ENCODE data around the gene PET100. TPM values are rescaled to one million over a fixed set of nuclear protein-coding genes. Genes with fewer than 3 reads are reported as not detected.

The PET100 gene
- total RNA-seq, 3 donors from 2014 or later, result 107 to 132 (median 128) TPM

DNA sequence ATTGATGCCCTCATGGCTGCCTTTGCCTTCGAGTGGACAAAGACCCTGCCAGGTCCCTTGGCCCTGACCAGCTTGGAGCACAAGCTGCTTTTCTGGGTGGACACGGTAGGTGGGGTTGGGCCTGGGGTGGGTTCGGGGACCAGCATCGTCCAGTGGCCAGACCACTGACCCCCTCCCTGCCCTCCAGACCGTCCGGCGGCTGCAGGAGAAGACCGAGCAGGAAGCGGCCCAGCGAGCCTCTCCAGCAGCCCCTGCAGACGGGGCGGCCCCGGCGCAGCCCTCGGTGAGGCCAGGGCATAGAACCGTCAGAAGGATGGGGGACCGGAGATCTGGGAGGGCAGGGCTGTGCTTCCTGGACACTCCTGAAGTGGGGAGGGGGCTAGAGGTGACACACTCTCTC, 23.3 kb upstream of the PET100 start:
- ATAC-seq (no peak), DNase-seq (no peak)
- Mint-ChIP-seq H3K36me3 (ENCODE audit: insufficient read depth) (no peaks in the 10 kb centered on the region), H3K4me1 (ENCODE audit: low read depth) (no peaks in the 10 kb centered on the region), H3K27me3 (ENCODE audit: low read depth) (peaks cover 13% of the 10 kb centered on the region), H3K9me3 (no peaks in the 10 kb centered on the region), H3K4me3 (no peak overlapping the region)

DNA sequence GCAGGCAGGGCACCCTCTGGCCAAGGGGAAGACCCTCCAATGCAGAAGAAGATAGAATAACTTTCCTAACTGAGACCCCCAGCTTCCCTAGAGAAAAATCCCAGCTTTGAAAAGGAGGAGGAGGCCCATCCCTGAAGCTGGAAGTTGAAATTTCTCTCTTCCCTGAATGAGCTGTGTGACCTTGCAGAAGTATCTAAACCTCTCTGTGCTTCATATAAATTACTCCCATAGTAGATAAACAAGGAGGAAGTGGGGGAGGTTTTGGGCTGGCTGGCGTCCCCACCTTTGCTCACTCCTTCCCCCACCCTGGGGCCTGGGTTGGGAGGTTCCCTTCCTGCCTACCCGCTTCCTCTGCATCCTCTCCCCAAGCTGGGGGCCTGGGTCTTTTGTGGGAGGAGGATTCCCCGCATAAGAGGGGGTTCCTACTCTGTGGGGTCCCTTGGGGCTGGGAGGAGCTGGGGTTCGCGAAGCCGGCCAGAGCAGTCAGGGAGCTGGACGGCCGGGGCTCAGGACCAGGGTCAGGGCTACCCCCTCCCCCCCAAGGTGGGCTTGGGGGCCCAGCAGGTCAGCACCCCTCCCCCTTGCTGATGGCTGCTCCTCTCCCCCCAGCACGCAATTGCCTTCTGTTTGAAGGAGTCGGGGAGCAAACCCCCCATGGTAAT, 22.2 kb upstream of the PET100 start:
- Mint-ChIP-seq H3K36me3 (ENCODE audit: insufficient read depth) (no peaks in the 10 kb centered on the region), H3K4me1 (ENCODE audit: low read depth) (no peaks in the 10 kb centered on the region), H3K4me3 (no peak overlapping the region), H3K9me3 (no peaks in the 10 kb centered on the region), H3K27me3 (ENCODE audit: low read depth) (peaks cover 9% of the 10 kb centered on the region)
- DNase-seq, result no peak
- ATAC-seq, result no peak

DNA sequence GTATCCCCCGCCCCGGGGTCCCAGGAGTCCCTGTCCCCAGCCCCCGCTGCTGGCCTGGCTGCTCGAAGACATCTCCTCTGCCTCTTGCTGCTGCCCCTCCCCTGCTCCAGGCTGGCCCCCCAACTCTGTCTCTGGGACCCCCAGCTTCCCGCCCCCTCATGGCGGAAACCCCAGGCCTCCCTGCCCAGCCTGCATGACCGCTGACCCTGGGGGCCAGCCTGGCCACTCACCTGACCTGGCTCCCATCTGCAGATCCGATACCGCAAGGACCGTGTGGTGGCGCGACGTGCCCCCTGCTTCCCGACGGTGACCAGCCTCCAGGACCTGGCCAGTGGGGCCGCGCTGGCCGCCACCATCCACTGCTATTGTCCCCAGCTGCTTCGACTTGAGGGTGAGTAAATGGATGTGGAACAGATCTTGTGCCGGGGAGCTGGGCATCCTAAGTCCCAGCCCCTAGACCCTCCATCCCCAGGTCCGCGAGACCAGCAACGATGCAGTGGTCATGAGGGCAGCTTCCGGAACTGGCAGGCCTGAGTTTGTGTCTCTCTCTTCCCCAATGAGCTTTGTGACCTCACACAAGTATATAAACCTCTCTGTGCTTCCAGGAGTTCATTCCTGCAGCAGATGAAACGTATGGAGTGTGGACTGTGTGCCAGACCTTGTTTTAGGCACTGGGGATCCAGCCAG, 21.6 kb upstream of the PET100 start:
- DNase-seq, result no peak
- Mint-ChIP-seq H3K36me3 (ENCODE audit: insufficient read depth) (no peaks in the 10 kb centered on the region), H3K27me3 (ENCODE audit: low read depth) (peaks cover 8% of the 10 kb centered on the region), H3K9me3 (no peaks in the 10 kb centered on the region), H3K4me1 (ENCODE audit: low read depth) (no peaks in the 10 kb centered on the region), H3K4me3 (no peak overlapping the region)
- no peak for ATAC-seq

GRCh38 chr19:7610491-7611240, 18.9 kb upstream of the PET100 start:
- Mint-ChIP-seq H3K4me1 (ENCODE audit: low read depth) (no peaks in the 10 kb centered on the region), H3K4me3 (no peak overlapping the region), H3K9me3 (no peaks in the 10 kb centered on the region), H3K27me3 (ENCODE audit: low read depth) (no peaks in the 10 kb centered on the region), H3K36me3 (ENCODE audit: insufficient read depth) (no peaks in the 10 kb centered on the region)
- DNase-seq (no peak), ATAC-seq (no peak)

DNA sequence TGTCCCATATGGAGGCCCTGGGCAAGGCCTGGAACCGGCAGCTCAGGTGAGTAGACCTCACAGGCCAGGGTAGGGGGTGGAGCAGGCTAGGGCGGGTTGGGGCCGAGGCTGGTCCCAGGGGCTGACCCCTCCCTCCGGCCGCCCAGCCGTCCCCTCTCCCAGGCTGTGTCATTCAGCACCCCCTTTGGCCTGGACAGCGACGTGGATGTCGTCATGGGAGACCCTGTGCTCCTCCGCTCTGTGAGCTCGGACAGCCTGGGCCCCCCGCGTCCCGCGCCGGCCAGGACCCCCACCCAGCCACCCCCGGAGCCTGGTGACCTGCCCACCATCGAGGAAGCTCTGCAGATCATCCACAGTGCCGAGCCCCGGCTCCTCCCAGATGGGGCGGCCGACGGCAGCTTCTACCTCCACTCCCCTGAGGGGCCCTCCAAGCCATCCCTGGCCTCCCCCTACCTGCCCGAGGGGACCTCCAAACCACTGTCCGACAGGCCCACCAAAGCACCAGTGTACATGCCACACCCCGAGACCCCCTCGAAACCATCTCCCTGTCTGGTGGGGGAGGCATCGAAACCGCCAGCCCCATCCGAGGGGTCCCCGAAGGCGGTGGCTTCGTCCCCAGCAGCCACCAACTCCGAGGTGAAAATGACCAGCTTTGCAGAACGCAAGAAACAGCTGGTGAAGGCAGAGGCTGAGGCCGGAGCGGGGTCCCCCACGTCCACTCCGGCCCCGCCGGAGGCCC, 17.9 kb upstream of the PET100 start:
- DNase-seq (no peak), ATAC-seq (no peak)
- Mint-ChIP-seq H3K4me1 (ENCODE audit: low read depth) (no peaks in the 10 kb centered on the region), H3K4me3 (no peak overlapping the region), H3K9me3 (no peaks in the 10 kb centered on the region), H3K36me3 (ENCODE audit: insufficient read depth) (no peaks in the 10 kb centered on the region), H3K27me3 (ENCODE audit: low read depth) (no peaks in the 10 kb centered on the region)

GRCh38 chr19:7612282-7613274, 17.0 kb upstream of the PET100 start:
- no peaks in the 10 kb centered on the region for H3K27me3 Mint-ChIP-seq (ENCODE audit: low read depth)
- H3K4me1 Mint-ChIP-seq (ENCODE audit: low read depth), result no peaks in the 10 kb centered on the region
- ATAC-seq (no peak), DNase-seq (no peak)
- H3K36me3 Mint-ChIP-seq (ENCODE audit: insufficient read depth), result no peaks in the 10 kb centered on the region
- no peaks in the 10 kb centered on the region for H3K9me3 Mint-ChIP-seq
- H3K4me3 Mint-ChIP-seq, result no peak overlapping the region

DNA sequence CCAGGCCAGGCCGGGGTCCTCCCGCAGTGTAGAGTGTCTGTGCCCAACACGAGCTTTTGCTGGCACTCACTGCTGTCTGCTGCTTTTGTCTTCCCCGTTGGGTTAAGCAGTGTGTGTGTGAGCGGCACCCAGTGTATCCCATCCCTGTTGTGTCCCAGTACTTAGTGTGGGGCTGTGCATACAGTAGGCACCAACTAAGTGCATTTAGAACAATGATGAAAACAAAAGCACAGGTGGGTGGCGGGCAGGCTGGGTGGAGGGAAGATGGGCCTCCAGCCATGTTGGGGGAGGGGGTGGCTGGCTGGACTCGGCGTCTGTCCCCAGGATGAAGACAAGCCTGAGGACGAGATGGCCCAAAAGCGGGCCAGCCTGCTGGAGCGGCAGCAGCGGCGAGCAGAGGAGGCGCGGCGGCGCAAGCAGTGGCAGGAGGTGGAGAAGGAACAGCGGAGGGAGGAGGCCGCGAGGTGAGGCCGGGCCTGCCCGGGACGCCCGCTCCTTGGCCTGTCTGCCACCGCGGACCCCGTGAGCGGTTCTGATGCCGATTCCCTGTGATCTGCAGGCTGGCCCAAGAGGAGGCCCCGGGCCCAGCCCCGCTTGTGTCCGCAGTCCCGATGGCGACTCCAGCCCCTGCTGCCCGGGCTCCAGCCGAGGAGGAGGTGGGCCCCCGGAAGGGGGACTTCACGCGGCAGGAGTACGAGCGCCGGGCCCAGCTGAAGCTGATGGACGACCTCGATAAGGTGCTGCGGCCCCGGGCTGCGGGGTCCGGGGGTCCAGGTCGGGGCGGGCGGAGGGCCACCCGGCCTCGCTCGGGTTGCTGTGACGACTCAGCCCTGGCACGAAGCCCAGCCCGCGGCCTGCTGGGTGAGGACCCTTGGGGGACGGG, 14.5 kb upstream of the PET100 start:
- Mint-ChIP-seq H3K36me3 (ENCODE audit: insufficient read depth) (peaks cover 8% of the 10 kb centered on the region), H3K27me3 (ENCODE audit: low read depth) (no peaks in the 10 kb centered on the region), H3K4me1 (ENCODE audit: low read depth) (no peaks in the 10 kb centered on the region), H3K4me3 (no peak overlapping the region), H3K9me3 (no peaks in the 10 kb centered on the region)
- no peak for DNase-seq
- ATAC-seq, result no peak

- no peak for DNase-seq
- Mint-ChIP-seq H3K27me3 (ENCODE audit: low read depth) (no peaks in the 10 kb centered on the region), H3K4me1 (ENCODE audit: low read depth) (no peaks in the 10 kb centered on the region), H3K36me3 (ENCODE audit: insufficient read depth) (peaks cover 15% of the 10 kb centered on the region), H3K4me3 (no peak overlapping the region), H3K9me3 (no peaks in the 10 kb centered on the region)
- ATAC-seq, result no peak
Observed at GRCh38 chr19:7617172-7617571, 12.4 kb upstream of the PET100 start.

DNA sequence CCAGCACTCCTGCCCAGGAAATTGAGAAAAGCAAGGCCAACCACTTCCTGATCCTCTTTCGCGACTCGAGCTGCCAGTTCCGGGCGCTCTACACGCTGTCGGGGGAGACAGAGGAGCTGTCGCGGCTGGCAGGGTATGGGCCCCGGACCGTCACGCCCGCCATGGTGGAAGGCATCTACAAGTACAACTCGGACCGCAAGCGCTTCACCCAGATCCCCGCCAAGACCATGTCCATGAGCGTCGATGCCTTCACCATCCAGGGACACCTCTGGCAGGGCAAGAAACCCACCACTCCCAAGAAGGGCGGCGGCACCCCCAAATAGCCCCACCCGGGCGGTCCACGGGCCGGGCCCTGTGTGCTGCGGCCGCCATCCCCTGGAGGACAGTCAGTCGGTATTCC, 11.9 kb upstream of the PET100 start:
- no peaks in the 10 kb centered on the region for H3K9me3 Mint-ChIP-seq
- no peak overlapping the region for H3K4me3 Mint-ChIP-seq
- H3K36me3 Mint-ChIP-seq (ENCODE audit: insufficient read depth), result peaks cover 16% of the 10 kb centered on the region
- DNase-seq (no peak), ATAC-seq (no peak)
- no peaks in the 10 kb centered on the region for H3K4me1 Mint-ChIP-seq (ENCODE audit: low read depth)
- no peaks in the 10 kb centered on the region for H3K27me3 Mint-ChIP-seq (ENCODE audit: low read depth)

GRCh38 chr19:7618348-7618747, 11.2 kb upstream of the PET100 start:
- H3K36me3 Mint-ChIP-seq (ENCODE audit: insufficient read depth), result peaks cover 21% of the 10 kb centered on the region
- DNase-seq (no peak), ATAC-seq (no peak)
- H3K27me3 Mint-ChIP-seq (ENCODE audit: low read depth), result no peaks in the 10 kb centered on the region
- H3K9me3 Mint-ChIP-seq, result no peaks in the 10 kb centered on the region
- H3K4me3 Mint-ChIP-seq, result no peak overlapping the region
- no peaks in the 10 kb centered on the region for H3K4me1 Mint-ChIP-seq (ENCODE audit: low read depth)

DNA sequence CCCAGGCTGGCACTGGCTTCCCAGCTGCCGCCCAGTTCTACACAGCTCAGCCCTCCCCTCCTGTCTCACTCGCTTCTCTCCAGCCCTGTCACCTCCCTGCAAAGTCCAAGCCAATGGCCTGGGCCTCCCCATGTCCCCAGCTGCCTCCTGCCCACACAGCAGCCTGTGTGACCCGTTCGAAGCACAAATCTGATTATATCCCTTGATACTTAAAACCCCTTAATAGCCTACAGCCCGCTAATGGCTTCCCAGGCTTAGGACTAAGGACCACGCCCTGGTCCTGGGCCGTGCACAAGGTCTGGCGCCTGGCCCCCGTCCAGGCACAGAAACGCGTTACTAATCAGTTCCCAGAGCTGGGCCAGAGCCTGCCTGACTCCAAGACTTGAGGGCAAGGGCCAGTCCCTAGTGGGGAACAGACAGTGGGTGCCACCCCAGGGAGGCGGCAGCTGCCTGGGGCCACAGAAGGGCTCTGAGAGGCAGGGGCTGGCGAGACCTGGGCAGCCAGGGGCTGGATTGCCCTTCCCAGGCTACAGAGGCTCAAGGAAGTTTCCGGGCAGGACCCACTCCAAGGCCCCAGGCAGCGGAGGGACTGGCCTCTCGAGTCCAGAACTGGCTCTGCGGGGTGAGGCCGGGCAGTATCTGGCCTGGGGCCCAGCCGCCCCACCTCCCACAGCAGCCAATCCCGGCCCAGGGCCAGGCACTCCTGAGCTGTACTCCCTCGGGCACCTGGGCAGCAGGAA, 10.7 kb upstream of the PET100 start:
- Mint-ChIP-seq H3K36me3 (ENCODE audit: insufficient read depth) (peaks cover 21% of the 10 kb centered on the region), H3K9me3 (no peaks in the 10 kb centered on the region)

DNA sequence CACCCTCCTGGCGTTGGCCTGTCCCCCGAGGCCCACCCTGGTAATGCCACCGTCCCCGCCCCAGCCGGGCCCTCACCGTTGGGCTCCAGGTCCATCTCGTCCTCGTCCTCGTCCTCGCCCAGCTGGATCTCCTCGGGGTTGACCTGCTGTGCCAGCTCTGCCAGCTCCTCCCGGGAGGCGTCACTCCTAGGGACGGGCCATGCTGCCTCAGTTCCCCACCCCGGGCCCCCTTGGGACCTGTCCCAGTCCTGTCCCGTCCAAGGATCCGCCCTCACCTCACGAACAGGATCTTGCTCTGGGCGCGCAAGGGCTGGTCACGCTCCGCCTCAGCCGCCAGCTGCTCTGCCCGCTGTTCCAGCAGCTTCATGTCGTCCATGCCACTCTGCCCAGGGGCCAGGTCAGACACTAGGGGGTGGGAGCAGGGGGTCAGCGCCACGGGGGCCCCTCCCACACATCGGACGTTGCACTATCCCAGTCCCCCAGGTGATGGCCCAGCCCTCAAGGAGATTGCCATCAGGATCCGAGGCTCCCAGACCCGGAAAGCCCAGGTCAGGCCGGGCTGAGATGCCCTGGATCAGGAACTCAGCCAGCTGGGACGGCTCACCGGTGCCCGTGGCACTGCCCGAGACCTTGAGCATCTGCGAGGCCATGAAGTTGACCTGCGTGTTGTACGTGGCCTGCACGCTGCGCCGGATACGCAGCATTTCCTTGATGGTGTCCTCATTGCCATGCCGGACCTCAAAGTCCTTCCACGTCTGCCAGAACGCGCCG, 9.7 kb upstream of the PET100 start:
- H3K4me1 Mint-ChIP-seq (ENCODE audit: low read depth), result no peaks in the 10 kb centered on the region
- no peaks in the 10 kb centered on the region for H3K27me3 Mint-ChIP-seq (ENCODE audit: low read depth)
- ATAC-seq (no peak), DNase-seq (no peak)
- H3K4me3 Mint-ChIP-seq, result no peak overlapping the region
- H3K36me3 Mint-ChIP-seq (ENCODE audit: insufficient read depth), result peaks cover 21% of the 10 kb centered on the region
- H3K9me3 Mint-ChIP-seq, result no peaks in the 10 kb centered on the region

More for the DNA sequence above, 10.7 kb upstream of the PET100 start:
- Mint-ChIP-seq H3K4me1 (ENCODE audit: low read depth) (no peaks in the 10 kb centered on the region), H3K27me3 (ENCODE audit: low read depth) (no peaks in the 10 kb centered on the region), H3K4me3 (no peak overlapping the region)
- DNase-seq, result no peak
- no peak for ATAC-seq
